ENCODE measurements around the gene SRPK2. TPM values are rescaled to one million over a fixed set of nuclear protein-coding genes. Genes with fewer than 3 reads are reported as not detected.
"Not testable (repeated sequence)": the region's sequence is repeated elsewhere in the genome, so short reads cannot be mapped to it uniquely, and the experiment has no call there.

Gene SRPK2
- total and polyA plus RNA-seq, 2 donors (not counting 1 experiment from before 2014, with no cell fraction given), result 15.2 to 108 TPM

DNA sequence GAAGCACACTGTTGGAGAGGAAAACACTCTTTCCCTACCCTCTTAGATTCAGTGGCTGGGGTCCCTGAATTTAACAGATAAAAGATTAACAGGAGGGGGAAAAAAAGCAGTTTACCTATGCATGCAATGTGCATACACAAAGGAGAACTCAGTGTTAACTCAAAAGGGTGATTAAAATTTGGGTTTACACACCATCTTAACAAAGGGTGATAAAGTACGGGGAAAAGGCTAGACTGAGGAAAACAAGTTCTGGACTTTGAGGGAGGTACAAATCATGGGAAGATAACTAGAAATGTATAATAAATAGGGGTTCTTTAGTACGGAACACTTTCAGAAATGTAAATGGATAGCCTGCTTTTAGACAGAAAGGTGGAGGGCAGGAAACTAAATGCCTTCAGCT is 83.1 kb downstream of the SRPK2 start:
- no peak for TF ChIP-seq EZH2 (IDR thresholded peaks at IDR 0.05; ENCODE audit: borderline replicate concordance, insufficient read depth, low read depth, low read length, poor library complexity, severe bottlenecking)
- TF ChIP-seq, protein P1, sequence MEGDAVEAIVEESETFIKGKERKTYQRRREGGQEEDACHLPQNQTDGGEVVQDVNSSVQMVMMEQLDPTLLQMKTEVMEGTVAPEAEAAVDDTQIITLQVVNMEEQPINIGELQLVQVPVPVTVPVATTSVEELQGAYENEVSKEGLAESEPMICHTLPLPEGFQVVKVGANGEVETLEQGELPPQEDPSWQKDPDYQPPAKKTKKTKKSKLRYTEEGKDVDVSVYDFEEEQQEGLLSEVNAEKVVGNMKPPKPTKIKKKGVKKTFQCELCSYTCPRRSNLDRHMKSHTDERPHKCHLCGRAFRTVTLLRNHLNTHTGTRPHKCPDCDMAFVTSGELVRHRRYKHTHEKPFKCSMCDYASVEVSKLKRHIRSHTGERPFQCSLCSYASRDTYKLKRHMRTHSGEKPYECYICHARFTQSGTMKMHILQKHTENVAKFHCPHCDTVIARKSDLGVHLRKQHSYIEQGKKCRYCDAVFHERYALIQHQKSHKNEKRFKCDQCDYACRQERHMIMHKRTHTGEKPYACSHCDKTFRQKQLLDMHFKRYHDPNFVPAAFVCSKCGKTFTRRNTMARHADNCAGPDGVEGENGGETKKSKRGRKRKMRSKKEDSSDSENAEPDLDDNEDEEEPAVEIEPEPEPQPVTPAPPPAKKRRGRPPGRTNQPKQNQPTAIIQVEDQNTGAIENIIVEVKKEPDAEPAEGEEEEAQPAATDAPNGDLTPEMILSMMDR (IDR thresholded peaks at IDR 0.05), result no peak
- Histone ChIP-seq H2AFZ (ENCODE audit: insufficient read depth, low read depth, low read length, poor library complexity, severe bottlenecking) (no peak overlapping the region), H3K79me2 (ENCODE audit: control insufficient read depth, insufficient read depth, low read length) (peaks cover 64% of the 10 kb centered on the region), H3K36me3 (replicated peaks in 1 of 2; ENCODE audit: control extremely low read depth in 1 of 2, control insufficient read depth in 1 of 2, extremely low read depth in 1 of 2, insufficient read depth in 2 of 2, low read length in 1 of 2) (no peaks in the 10 kb centered on the region), H3K9me3 (ENCODE audit: control extremely low read depth in 1 of 3, control insufficient read depth in 2 of 3, insufficient read depth in 1 of 3, low read length in 2 of 3) (peaks cover 0 to 10% (median 0%) of the 10 kb centered on the region in 3 donors), H3K4me2 (replicated peaks; ENCODE audit: low read depth, low read length, poor library complexity, severe bottlenecking) (no peak overlapping the region), H3K9ac (ENCODE audit: low read length) (no peak overlapping the region), H3K4me1 (ENCODE audit: control insufficient read depth in 2 of 2, insufficient read depth in 2 of 2, low read length in 2 of 2) (peaks cover 19 to 20% of the 10 kb centered on the region in 2 donors), H4K20me1 (ENCODE audit: control insufficient read depth, insufficient read depth, low read length, poor library complexity, severe bottlenecking) (peaks cover 39% of the 10 kb centered on the region), H3K4me3 (ENCODE audit: control extremely low read depth in 1 of 5, extremely low read depth in 1 of 5, insufficient read depth in 1 of 5, low read depth in 2 of 5, low read length in 4 of 5) (no peak overlapping the region), H3K27me3 (replicated peaks in 1 of 4; ENCODE audit: control extremely low read depth in 1 of 4, control insufficient read depth in 3 of 4, insufficient read depth in 4 of 4, low read length in 3 of 4) (no peaks in the 10 kb centered on the region), H3K27ac (ENCODE audit: low read length in 2 of 2) (no peak overlapping the region)
- Mint-ChIP-seq H3K9me3 (ENCODE audit: insufficient read depth) (peaks cover 3% of the 10 kb centered on the region), H3K27ac (no peak overlapping the region), H3K27me3 (no peaks in the 10 kb centered on the region), H3K4me1 (peaks cover 56% of the 10 kb centered on the region), H3K4me3 (no peak overlapping the region)
- ChIA-PET CTCF (no interaction called here), POLR2A (no interaction called here)
- DNase-seq (no peak), ATAC-seq (ENCODE audit: low read depth) (no peak)
- WGBS (ENCODE audit: insufficient coverage), result 100% methylated on average over 1 of the region's 2 CpGs
- intact Hi-C loops (cut with micrococcal nuclease), result no loop called here

DNA sequence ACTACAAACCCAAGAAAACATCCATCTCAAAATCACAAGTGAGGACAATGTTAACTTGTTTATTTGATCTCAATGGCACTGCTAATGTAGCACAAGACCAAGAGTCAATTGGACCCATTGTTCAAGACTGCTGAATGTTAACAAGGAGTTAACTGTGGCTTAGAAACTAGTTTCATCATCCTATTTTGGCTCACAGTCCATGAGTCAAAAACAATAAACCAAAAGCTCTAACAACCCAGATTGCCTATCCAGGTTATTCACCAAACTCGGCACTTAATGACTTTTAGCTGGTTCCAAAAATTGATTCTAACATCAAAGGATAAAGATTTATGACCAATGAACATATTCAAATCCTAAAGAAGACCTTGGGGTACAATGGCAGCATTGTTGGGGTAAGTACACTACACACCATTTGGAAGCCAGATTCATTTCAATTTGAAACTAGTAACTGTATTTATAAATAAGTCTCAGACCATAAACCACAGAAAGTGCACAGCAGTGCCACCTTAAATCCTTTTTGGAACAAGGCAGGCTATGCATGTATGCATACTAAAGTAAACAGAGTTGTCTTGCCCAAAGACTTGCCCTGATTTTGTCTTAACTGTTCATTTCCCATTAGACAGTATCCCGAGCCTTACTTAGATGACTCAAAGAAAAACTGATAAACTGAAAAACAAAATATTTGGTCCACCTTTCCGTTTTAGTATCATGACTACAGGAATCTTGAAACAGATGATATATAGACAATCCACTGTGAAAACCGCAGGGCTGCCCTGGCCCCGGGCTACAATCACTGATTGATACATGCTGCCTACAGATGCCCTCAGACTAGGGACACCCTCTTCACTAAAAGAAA is 84.5 kb downstream of the SRPK2 start:
- POLR2A ChIA-PET, result no interaction called here
- Mint-ChIP-seq H3K27ac (peak overlapping the region; percentile 41), H3K27me3 (no peaks in the 10 kb centered on the region), H3K4me1 (peaks cover 50% of the 10 kb centered on the region), H3K9me3 (ENCODE audit: insufficient read depth) (peaks cover 3% of the 10 kb centered on the region), H3K4me3 (no peak overlapping the region)
- Histone ChIP-seq H3K9me3 (ENCODE audit: control extremely low read depth in 1 of 3, control insufficient read depth in 2 of 3, insufficient read depth in 1 of 3, low read length in 2 of 3) (peaks cover 0 to 10% (median 0%) of the 10 kb centered on the region in 3 donors), H3K9ac (ENCODE audit: low read length) (no peak overlapping the region), H3K36me3 (replicated peaks in 1 of 2; ENCODE audit: control extremely low read depth in 1 of 2, control insufficient read depth in 1 of 2, extremely low read depth in 1 of 2, insufficient read depth in 2 of 2, low read length in 1 of 2) (no peaks in the 10 kb centered on the region), H3K4me2 (replicated peaks; ENCODE audit: low read depth, low read length, poor library complexity, severe bottlenecking) (no peak overlapping the region), H3K79me2 (ENCODE audit: control insufficient read depth, insufficient read depth, low read length) (peaks cover 64% of the 10 kb centered on the region), H3K4me1 (ENCODE audit: control insufficient read depth in 2 of 2, insufficient read depth in 2 of 2, low read length in 2 of 2) (peaks cover 8 to 11% of the 10 kb centered on the region in 2 donors), H3K27me3 (replicated peaks in 1 of 4; ENCODE audit: control extremely low read depth in 1 of 4, control insufficient read depth in 3 of 4, insufficient read depth in 4 of 4, low read length in 3 of 4) (no peaks in the 10 kb centered on the region), H2AFZ (ENCODE audit: insufficient read depth, low read depth, low read length, poor library complexity, severe bottlenecking) (no peak overlapping the region), H3K4me3 (ENCODE audit: control extremely low read depth in 1 of 5, extremely low read depth in 1 of 5, insufficient read depth in 1 of 5, low read depth in 2 of 5, low read length in 4 of 5) (no peak overlapping the region), H4K20me1 (ENCODE audit: control insufficient read depth, insufficient read depth, low read length, poor library complexity, severe bottlenecking) (peaks cover 32% of the 10 kb centered on the region), H3K27ac (ENCODE audit: low read length in 2 of 2) (no peak overlapping the region)
- ATAC-seq (ENCODE audit: low read depth) (no peak), DNase-seq (no peak)
- no peak for TF ChIP-seq EZH2 (IDR thresholded peaks at IDR 0.05; ENCODE audit: borderline replicate concordance, insufficient read depth, low read depth, low read length, poor library complexity, severe bottlenecking)
- TF ChIP-seq, protein P1 (IDR thresholded peaks at IDR 0.05), result no peak
- WGBS (ENCODE audit: insufficient coverage), result 88% methylated on average over 4 of the region's 5 CpGs
- CTCF ChIA-PET, result no interaction called here
- intact Hi-C loops (cut with micrococcal nuclease), result no loop called here

DNA sequence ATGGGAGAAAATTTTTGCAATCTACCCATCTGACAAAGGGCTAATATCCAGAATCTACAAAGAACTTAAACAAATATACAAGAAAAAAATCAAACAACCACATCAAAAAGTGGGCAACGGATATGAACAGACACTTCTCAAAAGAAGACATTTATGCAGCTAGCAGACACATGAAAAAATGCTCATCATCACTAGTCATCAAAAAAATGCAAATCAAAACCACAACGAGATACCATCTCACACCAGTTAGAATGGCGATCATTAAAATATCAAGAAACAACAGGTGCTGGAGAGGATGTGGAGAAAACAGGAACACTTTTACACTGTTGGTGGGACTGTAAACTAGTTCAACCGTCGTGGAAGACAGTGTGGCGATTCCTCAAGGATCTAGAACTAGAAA is 88.1 kb downstream of the SRPK2 start:
- H3K9ac ChIP-seq (ENCODE audit: low read length); H3K9me3 Mint-ChIP-seq (ENCODE audit: insufficient read depth); H3K4me2 ChIP-seq (replicated peaks; ENCODE audit: low read depth, low read length, poor library complexity, severe bottlenecking); H2AFZ ChIP-seq (ENCODE audit: insufficient read depth, low read depth, low read length, poor library complexity, severe bottlenecking); ATAC-seq (ENCODE audit: low read depth); H3K36me3 ChIP-seq (replicated peaks in 1 of 2; ENCODE audit: control extremely low read depth in 1 of 2, control insufficient read depth in 1 of 2, extremely low read depth in 1 of 2, insufficient read depth in 2 of 2, low read length in 1 of 2); intact Hi-C loops (cut with micrococcal nuclease); DNase-seq; H3K4me3 Mint-ChIP-seq; H3K27me3 ChIP-seq (replicated peaks in 1 of 4; ENCODE audit: control extremely low read depth in 1 of 4, control insufficient read depth in 3 of 4, insufficient read depth in 4 of 4, low read length in 3 of 4); H3K27ac Mint-ChIP-seq; H3K27me3 Mint-ChIP-seq; H3K27ac ChIP-seq (ENCODE audit: low read length in 2 of 2); POLR2A ChIA-PET; CTCF ChIA-PET; H3K4me3 ChIP-seq (ENCODE audit: control extremely low read depth in 1 of 5, extremely low read depth in 1 of 5, insufficient read depth in 1 of 5, low read depth in 2 of 5, low read length in 4 of 5): not testable (repeated sequence)
- peaks cover 50% of the 10 kb centered on the region for H3K4me1 Mint-ChIP-seq
- WGBS (ENCODE audit: insufficient coverage), result 43% methylated on average over 1 of the region's 6 CpGs
- Histone ChIP-seq H3K9me3 (ENCODE audit: control extremely low read depth in 1 of 3, control insufficient read depth in 2 of 3, insufficient read depth in 1 of 3, low read length in 2 of 3) (peaks cover 0 to 10% (median 0%) of the 10 kb centered on the region in 3 donors), H4K20me1 (ENCODE audit: control insufficient read depth, insufficient read depth, low read length, poor library complexity, severe bottlenecking) (peaks cover 37% of the 10 kb centered on the region), H3K79me2 (ENCODE audit: control insufficient read depth, insufficient read depth, low read length) (peaks cover 63% of the 10 kb centered on the region), H3K4me1 (ENCODE audit: control insufficient read depth in 2 of 2, insufficient read depth in 2 of 2, low read length in 2 of 2) (peaks cover 8 to 10% of the 10 kb centered on the region in 2 donors)
